IPS DF 6.9 (cell line): ENCODE results near the gene CHMP4A.
A peak's percentile ranks its signal among the peaks of the same experiment; 100 is the strongest.

Experiments used
- DNase-seq: peaks from one replicate; pipeline ENCODE4 v3.0.0-alpha.2; 2013; ENCODE audit warnings: low read depth, low spot score
- H3K27ac ChIP-seq: one replicate; pipeline ENCODE4 v1.5.1; 2013; ENCODE audit warnings: low read length, control low read depth
- H3K27me3 ChIP-seq: 2 replicates; pipeline ENCODE4 v1.6.1; 2013; ENCODE audit warnings: mild to moderate bottlenecking, low read length; ENCODE audit not compliant: control insufficient read depth, insufficient read depth
- H3K36me3 ChIP-seq: 2 replicates; pipeline ENCODE4 v1.6.1; 2013; ENCODE audit warnings: low read length; ENCODE audit not compliant: control insufficient read depth, insufficient read depth
- H3K4me1 ChIP-seq: 2 replicates; pipeline ENCODE4 v1.6.1; 2013; ENCODE audit warnings: low read length; ENCODE audit not compliant: control insufficient read depth, insufficient read depth
- H3K4me3 ChIP-seq: 2 replicates; pipeline ENCODE4 v1.5.1; 2013; ENCODE audit warnings: mild to moderate bottlenecking, low read length
- H3K9me3 ChIP-seq: 2 replicates; pipeline ENCODE4 v1.6.1; 2013; ENCODE audit warnings: low read length, inconsistent platforms; ENCODE audit not compliant: control insufficient read depth, insufficient read depth
- WGBS: extraction: QIAGEN DNeasy Blood & Tissue Kit; methylation state at CpG from one replicate; pipeline ENCODE4 v1.1.7; 2013; ENCODE audit warnings: mixed read lengths, missing lambda C conversion rate; ENCODE audit not compliant: insufficient read length, insufficient coverage; 5-methylcytosine and 5-hydroxymethylcytosine counted together

Gene CHMP4A

GRCh38 chr14:24235804-24236688 is 22.8 kb upstream of the CHMP4A start:
- Histone ChIP-seq H3K4me3 (no peak overlapping the region), H3K36me3 (peaks cover 27% of the 10 kb centered on the region), H3K27ac (no peak overlapping the region), H3K9me3 (no peaks in the 10 kb centered on the region), H3K27me3 (no peaks in the 10 kb centered on the region), H3K4me1 (0 out of 2 replicates have a peak, but pooled peaks cover under 1% of the 10 kb centered on the region)
- DNase-seq, result no peak
- no CpG with 5 or more reads among the region's 5 CpGs for WGBS

DNA sequence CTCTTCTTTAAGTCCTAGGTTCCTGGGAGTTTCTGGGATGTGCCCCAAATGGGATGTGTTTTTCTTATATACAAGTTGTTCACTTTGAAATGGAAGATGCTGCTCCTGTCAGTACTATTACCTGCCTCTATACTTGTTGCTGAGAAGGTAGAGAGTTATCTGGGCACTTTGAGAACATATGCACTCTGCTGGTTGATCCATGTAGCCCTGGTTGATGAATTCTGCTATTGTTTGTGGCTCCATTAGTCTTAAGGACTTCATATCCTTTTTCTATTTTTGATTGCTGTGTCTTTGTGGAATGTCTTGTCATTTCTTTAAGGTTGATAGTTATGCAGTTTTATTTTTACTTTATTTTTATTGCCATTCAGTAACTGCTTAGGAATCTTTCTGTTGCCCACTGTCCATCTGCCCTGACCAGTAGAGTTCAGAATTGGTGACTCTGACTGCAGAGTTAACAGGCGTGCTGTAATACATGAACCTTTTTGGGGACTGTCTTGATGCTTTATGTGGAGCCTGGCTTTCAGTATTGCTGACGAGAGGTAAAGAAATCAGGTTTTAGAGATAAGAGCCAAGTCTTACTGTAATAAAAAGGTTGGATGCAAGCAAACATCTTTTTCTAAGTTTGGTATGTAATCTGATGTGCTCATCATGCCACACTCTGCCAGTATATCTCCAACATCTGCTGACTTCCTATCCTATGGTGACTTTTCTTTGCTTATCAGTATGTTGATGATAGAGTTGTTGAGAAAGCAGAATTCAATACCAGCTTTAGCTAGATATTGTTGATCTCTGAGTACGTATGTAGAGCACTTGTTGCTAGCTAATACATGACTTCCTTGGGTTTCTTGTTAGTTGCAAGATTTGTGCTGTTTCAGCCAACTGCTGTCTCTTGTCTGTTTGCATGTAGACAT is 21.1 kb upstream of the CHMP4A start:
- Histone ChIP-seq H3K27me3 (no peaks in the 10 kb centered on the region), H3K4me3 (no peak overlapping the region), H3K36me3 (peaks cover 19% of the 10 kb centered on the region), H3K9me3 (no peaks in the 10 kb centered on the region), H3K27ac (no peak overlapping the region), H3K4me1 (no peaks in the 10 kb centered on the region)
- no CpG with 5 or more reads among the region's 3 CpGs for WGBS
- no peak for DNase-seq

- no peak for DNase-seq
- Histone ChIP-seq H3K36me3 (peaks cover 17% of the 10 kb centered on the region), H3K4me1 (no peaks in the 10 kb centered on the region), H3K4me3 (peak overlapping the region; percentile 89; the same call in 1 of the 2 replicates), H3K27ac (no peak overlapping the region), H3K27me3 (no peaks in the 10 kb centered on the region), H3K9me3 (no peaks in the 10 kb centered on the region)
- no CpG with 5 or more reads among the region's 2 CpGs for WGBS
These were observed 20.2 kb upstream of the CHMP4A start for GRCh38 chr14:24233538-24233866.

- H3K27me3 ChIP-seq, result no peaks in the 10 kb centered on the region
- H3K27ac ChIP-seq, result no peak within 1 kb of the TSS
- peak; percentile 50 for DNase-seq
- WGBS, result no CpG with 5 or more reads among the region's 38 CpGs
- no peaks in the 10 kb centered on the region for H3K9me3 ChIP-seq
- H3K4me3 ChIP-seq, result peak within 1 kb of the TSS; percentile 89
- no peaks in the 10 kb centered on the region for H3K4me1 ChIP-seq
- peaks cover 12% of the 10 kb centered on the region; the same call in 1 of the 2 replicates for H3K36me3 ChIP-seq
These were observed 19.6 kb upstream of the CHMP4A start, which contains the start of gene GMPR2 for GRCh38 chr14:24232645-24233537. Gene GMPR2 (plus strand): TSS chr14:24232929. CDS start chr14:24233254, 325 bp downstream.

GRCh38 chr14:24232121-24232644 is 18.9 kb upstream of the CHMP4A start, which contains the start of gene NEDD8:
Gene NEDD8 (minus strand): TSS chr14:24232367. CDS start chr14:24232267, 100 bp downstream.
- Histone ChIP-seq H3K27me3 (no peaks in the 10 kb centered on the region), H3K4me1 (no peaks in the 10 kb centered on the region), H3K9me3 (no peaks in the 10 kb centered on the region), H3K36me3 (peaks cover 7% of the 10 kb centered on the region; the same call in 1 of the 2 replicates), H3K4me3 (peak within 1 kb of the TSS; percentile 89), H3K27ac (no peak within 1 kb of the TSS)
- DNase-seq, result peak; percentile 52
- WGBS, result no CpG with 5 or more reads among the region's 30 CpGs

GRCh38 chr14:24231263-24232120 is 18.2 kb upstream of the CHMP4A start:
- peak overlapping the region; percentile 89 for H3K4me3 ChIP-seq
- H3K27ac ChIP-seq, result no peak overlapping the region
- H3K36me3 ChIP-seq, result peaks cover 3% of the 10 kb centered on the region; the same call in 1 of the 2 replicates
- no peaks in the 10 kb centered on the region for H3K9me3 ChIP-seq
- 100% methylated on average over 1 of the region's 23 CpGs for WGBS
- no peaks in the 10 kb centered on the region for H3K4me1 ChIP-seq
- H3K27me3 ChIP-seq, result no peaks in the 10 kb centered on the region
- DNase-seq, result no peak

GRCh38 chr14:24228902-24229301 is 15.6 kb upstream of the CHMP4A start:
- Histone ChIP-seq H3K27ac (no peak overlapping the region), H3K36me3 (no peaks in the 10 kb centered on the region), H3K4me3 (no peak overlapping the region), H3K4me1 (no peaks in the 10 kb centered on the region), H3K9me3 (no peaks in the 10 kb centered on the region), H3K27me3 (no peaks in the 10 kb centered on the region)
- no CpG with 5 or more reads among the region's 1 CpG for WGBS
- no peak for DNase-seq

DNA sequence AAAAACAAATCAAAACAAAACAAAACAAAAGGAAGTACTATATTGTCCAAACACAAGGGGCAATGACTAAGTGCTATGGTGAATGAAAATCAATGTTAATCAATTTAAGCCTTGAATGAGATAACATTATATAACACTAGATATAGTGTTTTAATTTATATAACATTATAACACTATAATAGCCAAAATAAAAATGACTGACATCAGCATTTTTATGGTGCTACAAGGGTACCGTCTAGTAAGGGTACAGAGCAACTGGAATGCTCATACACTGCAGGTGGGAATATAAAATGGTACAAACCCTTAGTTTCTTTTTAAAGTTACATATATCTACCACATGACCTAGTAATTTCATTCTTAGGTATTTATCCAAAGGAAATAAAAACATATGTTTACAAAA is 13.2 kb upstream of the CHMP4A start:
- no CpG with 5 or more reads among the region's 1 CpG for WGBS
- Histone ChIP-seq H3K4me3 (no peak overlapping the region), H3K27me3 (no peaks in the 10 kb centered on the region), H3K9me3 (no peaks in the 10 kb centered on the region), H3K27ac (no peak overlapping the region), H3K36me3 (no peaks in the 10 kb centered on the region), H3K4me1 (no peaks in the 10 kb centered on the region)
- no peak for DNase-seq

- no peaks in the 10 kb centered on the region for H3K36me3 ChIP-seq
- H3K9me3 ChIP-seq, result no peaks in the 10 kb centered on the region
- no peak overlapping the region for H3K4me3 ChIP-seq
- no peaks in the 10 kb centered on the region for H3K27me3 ChIP-seq
- WGBS, result no CpG with 5 or more reads among the region's 7 CpGs
- H3K27ac ChIP-seq, result no peak overlapping the region
- H3K4me1 ChIP-seq, result no peaks in the 10 kb centered on the region
- no peak for DNase-seq
These were observed 11.4 kb upstream of the CHMP4A start for GRCh38 chr14:24224618-24225071.
